IMR-90 (cell line): Measurements from ENCODE around the gene SPINT4. TPM values are rescaled to one million over a fixed set of nuclear protein-coding genes. Genes with fewer than 3 reads are reported as not detected.
A peak's percentile ranks its signal among the peaks of the same experiment; 100 is the strongest.
"Not testable (repeated sequence)": the region's sequence is repeated elsewhere in the genome, so short reads cannot be mapped to it uniquely, and the experiment has no call there.

Experiments used
- ATAC-seq: fragments of 200-7000 bp; cut with Tn5 transposase; 2 replicates; pipeline ENCODE4 v1.9.1; 2020; ENCODE audit warnings: low read depth, mild to moderate bottlenecking, moderate library complexity
- BruUV-seq: library from RNA; stranded (reverse); fragments of 400-500 nt; replicated peaks from 2 replicates; lab custom pipeline; 2021; lab: Mats Ljungman, UMichigan
- CTCF ChIA-PET: fragments of 300-600 bp; formaldehyde crosslinking; extraction: SDS; loops from one replicate; lab custom pipeline; 2021; ENCODE audit warnings: antibody characterized with exemption; lab: Yijun Ruan, JAX
- POLR2A ChIA-PET: fragments of 300-600 bp; sonication (Branson Sonifier 250); formaldehyde crosslinking; loops from one replicate; lab custom pipeline; 2022; ENCODE audit warnings: antibody characterized with exemption; ENCODE audit not compliant: unreplicated experiment; lab: Charles Lee
- DNase-seq: peaks from one replicate; pipeline ENCODE4 v3.0.0; 2013
- H2AFZ ChIP-seq: replicated peaks from 2 replicates; pipeline ENCODE3; 2013; ENCODE audit warnings: low read length, mild to moderate bottlenecking; ENCODE audit not compliant: poor library complexity
- H2AK5ac ChIP-seq: 2 replicates; pipeline ENCODE4 v1.6.1; 2013; ENCODE audit warnings: low read depth, low read length, inconsistent platforms
- H2AK9ac ChIP-seq: replicated peaks from 2 replicates; pipeline ENCODE3; 2013; ENCODE audit warnings: mild to moderate bottlenecking, low read depth, low read length, moderate library complexity; ENCODE audit not compliant: poor library complexity
- H2BK120ac ChIP-seq: 2 replicates; pipeline ENCODE4 v1.6.1; 2013; ENCODE audit warnings: low read depth, low read length, inconsistent platforms
- H2BK15ac ChIP-seq: 3 replicates; pipeline ENCODE4 v1.6.1; 2013; ENCODE audit warnings: low read depth, low read length, inconsistent platforms
- H2BK20ac ChIP-seq: 2 replicates; pipeline ENCODE4 v1.6.1; 2013; ENCODE audit warnings: low read depth, mild to moderate bottlenecking, inconsistent platforms, low read length, moderate library complexity
- H2BK5ac ChIP-seq: 2 replicates; pipeline ENCODE4 v1.6.1; 2013; ENCODE audit warnings: mild to moderate bottlenecking, low read depth, low read length, inconsistent platforms; ENCODE audit not compliant: poor library complexity, severe bottlenecking
- H3K14ac ChIP-seq: replicated peaks from 2 replicates; pipeline ENCODE4 v1.6.1; 2013; ENCODE audit warnings: low read depth, low read length, inconsistent platforms
- H3K18ac ChIP-seq: 2 replicates; pipeline ENCODE4 v1.6.1; 2013; ENCODE audit warnings: low read depth, low read length, control low read depth
- H3K23ac ChIP-seq: 2 replicates; pipeline ENCODE4 v1.6.1; 2013; ENCODE audit warnings: low read depth, low read length, inconsistent platforms
- H3K27ac ChIP-seq: 2 replicates; pipeline ENCODE4 v1.5.1; 2013; ENCODE audit warnings: mild to moderate bottlenecking, control low read depth, low read length; ENCODE audit not compliant: insufficient read depth
- H3K27me3 ChIP-seq: 2 replicates; pipeline ENCODE4 v1.6.1; 2013; ENCODE audit warnings: low read length; ENCODE audit not compliant: control insufficient read depth, insufficient read depth
- H3K36me3 ChIP-seq: 2 replicates; pipeline ENCODE4 v1.6.1; 2013; ENCODE audit warnings: low read length, mixed read lengths; ENCODE audit not compliant: control insufficient read depth, insufficient read depth
- H3K4ac ChIP-seq: 2 replicates; pipeline ENCODE4 v1.6.1; 2013; ENCODE audit warnings: low read depth, low read length, inconsistent platforms
- H3K4me1 ChIP-seq: 2 replicates; pipeline ENCODE4 v1.6.1; 2013; ENCODE audit warnings: low read length, mixed read lengths; ENCODE audit not compliant: control insufficient read depth, insufficient read depth
- H3K4me2 ChIP-seq: 2 replicates; pipeline ENCODE4 v1.6.1; 2013; ENCODE audit warnings: low read depth, mild to moderate bottlenecking, control low read depth, low read length, moderate library complexity
- H3K4me3 ChIP-seq: 2 replicates; pipeline ENCODE4 v1.5.1; 2013; ENCODE audit warnings: low read depth, mild to moderate bottlenecking, control low read depth, low read length, moderate library complexity; ENCODE audit not compliant: insufficient read depth
- H3K56ac ChIP-seq: 2 replicates; pipeline ENCODE4 v1.6.1; 2013; ENCODE audit warnings: low read length, inconsistent platforms; ENCODE audit not compliant: insufficient read depth; ENCODE audit errors: extremely low read depth
- H3K79me1 ChIP-seq, 2 experiments: 2 replicates each; pipeline ENCODE4 v1.6.1; 2013; ENCODE audit warnings: low read length in 2 of 2, inconsistent platforms in 1 of 2, low read depth in 1 of 2
- H3K9ac ChIP-seq: 2 replicates; pipeline ENCODE4 v1.6.1; 2013; ENCODE audit warnings: low read depth, low read length, control low read depth
- H3K9me1 ChIP-seq: 2 replicates; pipeline ENCODE4 v1.6.1; 2013; ENCODE audit warnings: low read length, inconsistent platforms; ENCODE audit not compliant: insufficient read depth
- H3K9me3 ChIP-seq: 2 replicates; pipeline ENCODE4 v1.6.1; 2013; ENCODE audit warnings: low read length; ENCODE audit not compliant: control insufficient read depth, insufficient read depth
- H4K20me1 ChIP-seq: 2 replicates; pipeline ENCODE4 v1.6.1; 2013; ENCODE audit warnings: low read length, inconsistent platforms; ENCODE audit not compliant: insufficient read depth
- H4K5ac ChIP-seq: 2 replicates; pipeline ENCODE4 v1.6.1; 2013; ENCODE audit warnings: mild to moderate bottlenecking, low read depth, low read length, control low read depth
- H4K8ac ChIP-seq, 2 experiments: 2 replicates each; pipeline ENCODE4 v1.6.1; 2013; ENCODE audit warnings: low read depth in 2 of 2, low read length in 2 of 2, control low read depth in 1 of 2, inconsistent platforms in 1 of 2
- H4K91ac ChIP-seq: 2 replicates; pipeline ENCODE4 v1.6.1; 2013; ENCODE audit warnings: low read depth, low read length, inconsistent platforms; ENCODE audit not compliant: insufficient read depth
- BHLHE40 ChIP-seq: fragments of 150-350 bp; IDR thresholded peaks from 2 replicates; pipeline ENCODE4 v1.6.1; 2016; ENCODE audit warnings: mild to moderate bottlenecking, low read depth, low read length
- CTCF ChIP-seq: conservative IDR thresholded peaks from 2 replicates; pipeline ENCODE4 v1.5.1; 2012; ENCODE audit warnings: mild to moderate bottlenecking, low read depth, low read length, improper control_type of control experiment
- WGBS, 2 experiments: methylation state at CpG; one replicate each; pipeline versions ENCODE4 v1.1.5 to v1.1.7; 2013; ENCODE audit warnings: missing lambda C conversion rate in 2 of 2; ENCODE audit not compliant: insufficient read length in 1 of 2; ENCODE audit errors: extremely low coverage in 2 of 2; 5-methylcytosine and 5-hydroxymethylcytosine counted together
- dilution Hi-C: fragments of 300-500 bp; cut with HindIII; formaldehyde crosslinking; loops from one replicate; pipeline ENCODE4 v1.14.3; 2018; ENCODE audit warnings: low sequenced_read_pairs; ENCODE audit not compliant: unreplicated experiment
- in situ Hi-C: fragments of 300-500 bp; cut with MboI; formaldehyde crosslinking; loops from 3 replicates; pipeline ENCODE4 v1.14.3; 2019; ENCODE audit warnings: low sequenced_read_pairs, inconsistent platforms, mixed read lengths
- intact Hi-C: fragments of 100-400 bp; cut with micrococcal nuclease; formaldehyde crosslinking; loops from 2 replicates; pipeline ENCODE4 v1.10.0; 2022
- polyA plus RNA-seq, 3 experiments: library from polyadenylated mRNA; depleted of rRNA; stranded (reverse); fragments of >200 nt; gene quantifications; 2 replicates each; pipeline ENCODE4 v1.2.3, GENCODE V29; 2012; ENCODE audit warnings: low replicate concordance in 1 of 3
- total RNA-seq: library from RNA; depleted of rRNA; stranded (reverse); fragments of >200 nt; gene quantifications from 2 replicates; pipeline ENCODE4 v1.2.3, GENCODE V29; 2012

The SPINT4 gene
- total and polyA plus RNA-seq, 2 of the 4 experiments (the other 2 are of a cell fraction) = not detected

GRCh38 chr20:45685896-45686295 is 36.3 kb upstream of the SPINT4 start:
- WGBS, 2 experiments = no CpG with 5 or more reads among the region's 3 CpGs
- Histone ChIP-seq H3K23ac (no peak overlapping the region), H2AFZ (no peak overlapping the region), H3K4ac (no peak overlapping the region), H4K91ac (no peak overlapping the region), H3K4me3 (no peak overlapping the region), H4K8ac (no peak overlapping the region), H4K5ac (no peak overlapping the region), H3K36me3 (no peaks in the 10 kb centered on the region), H3K27ac (no peak overlapping the region), H3K27me3 (no peaks in the 10 kb centered on the region), H3K9me1 (no peaks in the 10 kb centered on the region), H2BK15ac (no peak overlapping the region), H2AK9ac (no peak overlapping the region), H4K20me1 (no peaks in the 10 kb centered on the region), H2BK120ac (no peak overlapping the region), H2AK5ac (no peak overlapping the region), H3K56ac (no peak overlapping the region), H3K4me2 (no peak overlapping the region), H3K14ac (no peak overlapping the region), H3K18ac (no peak overlapping the region), H3K79me1 (no peaks in the 10 kb centered on the region), H2BK20ac (no peak overlapping the region), H3K4me1 (no peaks in the 10 kb centered on the region), H2BK5ac (no peak overlapping the region), H3K9ac (no peak overlapping the region), H3K9me3 (no peaks in the 10 kb centered on the region)
- dilution Hi-C loops (no loop called here), intact Hi-C loops (no loop called here), in situ Hi-C loops (no loop called here)
- TF ChIP-seq BHLHE40 (no peak), CTCF (0 out of 2 replicates have a peak, but pooled peaks have one; percentile 1)
- POLR2A ChIA-PET = no interaction called here
- no TSS peak for BruUV-seq
- ATAC-seq (no peak), DNase-seq (no peak)
- CTCF ChIA-PET = interaction anchor here (0.6 kb wide), 1 partner anchor 222 kb away, joined by 4 read pairs; no protein-coding TSS in a partner anchor

GRCh38 chr20:45693346-45693745 is 28.8 kb upstream of the SPINT4 start:
- intact Hi-C loops, POLR2A ChIA-PET: not testable (repeated sequence)

More at GRCh38 chr20:45693346-45693745, 28.8 kb upstream of the SPINT4 start:
- H2AFZ ChIP-seq, H3K4me3 ChIP-seq, H3K4me1 ChIP-seq, H3K56ac ChIP-seq, H3K9me3 ChIP-seq, in situ Hi-C loops, H3K18ac ChIP-seq, H2AK9ac ChIP-seq, H2AK5ac ChIP-seq, H3K79me1 ChIP-seq, H4K8ac ChIP-seq, H3K9ac ChIP-seq, H3K23ac ChIP-seq, H2BK15ac ChIP-seq, BruUV-seq, H3K27ac ChIP-seq, H4K5ac ChIP-seq, H4K20me1 ChIP-seq, H4K91ac ChIP-seq, H3K4ac ChIP-seq, H3K14ac ChIP-seq, H2BK120ac ChIP-seq, dilution Hi-C loops, H3K9me1 ChIP-seq, ATAC-seq, H2BK20ac ChIP-seq, H2BK5ac ChIP-seq, H3K27me3 ChIP-seq, CTCF ChIA-PET, DNase-seq, H3K36me3 ChIP-seq, H3K4me2 ChIP-seq: not testable (repeated sequence)
- 80% methylated on average over 1 of the region's 12 CpGs; no CpG with 5 or more reads in 1 of the 2 experiments for WGBS, 2 experiments
